ENCODE measurements around the gene NBPF1. TPM values are rescaled to one million over a fixed set of nuclear protein-coding genes. Genes with fewer than 3 reads are reported as not detected.
"Not testable (repeated sequence)": the region's sequence is repeated elsewhere in the genome, so short reads cannot be mapped to it uniquely, and the experiment has no call there.

NBPF1 gene
- polyA plus RNA-seq, 1 experiment, result 36.6 TPM

DNA sequence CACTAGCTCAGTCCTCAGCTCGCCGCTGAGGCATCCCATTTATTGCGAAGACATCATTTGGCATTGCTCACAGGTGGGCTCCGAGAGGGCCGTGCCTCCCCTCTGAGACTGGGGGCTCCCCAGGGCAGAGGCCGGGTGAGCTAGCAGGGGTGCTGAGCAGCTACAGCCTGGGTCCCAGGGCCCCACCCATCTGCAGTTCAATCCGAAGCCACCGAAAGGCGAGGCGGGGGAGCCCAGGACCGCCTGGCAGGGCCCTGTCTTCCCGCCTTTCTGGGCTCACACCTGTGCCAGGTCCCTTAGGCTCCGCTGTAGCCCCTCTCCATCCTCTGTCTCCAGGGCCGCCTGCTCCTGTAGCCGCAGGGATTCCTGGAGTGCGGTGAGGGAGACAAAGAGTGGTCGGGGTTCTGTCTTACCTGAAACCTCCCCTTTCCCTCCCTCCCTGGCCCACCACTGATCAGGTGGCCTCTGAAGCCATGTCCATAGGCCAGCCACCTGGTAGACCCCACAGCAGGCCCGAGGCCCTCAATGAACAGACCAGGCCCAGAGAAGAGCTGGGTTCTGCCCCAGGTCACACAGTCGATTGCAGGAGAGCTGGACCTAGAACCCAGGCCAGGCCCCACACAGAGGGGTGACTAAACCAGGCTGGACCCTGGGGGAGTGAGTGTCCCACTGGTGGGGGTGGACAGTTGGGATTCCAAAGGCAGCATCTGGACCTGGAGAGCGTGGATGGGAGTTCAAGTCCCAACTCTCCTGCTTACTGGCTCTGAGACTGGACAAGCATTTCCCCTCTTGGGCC, 18.1 kb upstream of the NBPF1 start:
- POLR2A ChIA-PET, result no interaction called here

DNA sequence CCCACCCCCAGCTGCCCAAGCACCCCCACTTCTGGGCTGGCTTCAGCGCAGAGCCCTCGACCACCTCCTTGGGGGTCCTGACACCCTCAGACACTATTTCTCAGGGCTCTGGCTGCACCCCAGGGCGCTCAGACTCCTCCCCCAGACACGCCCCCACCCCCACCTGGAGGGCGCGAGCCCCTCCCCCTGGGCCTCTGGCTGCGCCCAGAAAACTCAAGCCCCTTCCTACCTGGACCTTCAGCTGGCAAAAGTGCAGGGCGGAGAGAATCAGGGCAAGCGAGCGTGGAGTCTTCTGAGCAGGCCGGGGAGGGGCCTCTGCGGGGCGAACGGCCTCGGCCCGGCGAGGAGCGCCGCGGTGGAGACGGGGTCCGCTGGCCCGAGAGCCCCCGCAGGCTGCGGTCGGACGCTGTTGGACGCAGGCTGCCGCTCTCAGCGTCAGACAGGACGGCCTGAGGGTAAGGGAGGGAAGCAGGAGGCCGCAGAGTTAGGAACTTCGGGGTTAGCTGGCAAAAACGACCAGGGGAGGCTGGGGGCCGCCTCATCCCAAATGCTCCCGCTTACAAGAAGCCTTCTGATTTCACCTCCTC, 17.4 kb upstream of the NBPF1 start:
- H3K4me3 ChIP-seq (ENCODE audit: low read depth, low read length), result no peak overlapping the region
- peaks cover 3% of the 10 kb centered on the region; the same call in 1 of the 2 replicates for H3K9me3 ChIP-seq (ENCODE audit: control insufficient read depth, insufficient read depth, low read length)
- no peak overlapping the region for H3K27ac ChIP-seq (ENCODE audit: low read depth, low read length)
- CTCF ChIA-PET, result interaction anchor here (4.5 kb wide), 1 partner anchor 10 kb away, joined by 18 read pairs; no protein-coding TSS in a partner anchor
- TF ChIP-seq, protein P1, sequence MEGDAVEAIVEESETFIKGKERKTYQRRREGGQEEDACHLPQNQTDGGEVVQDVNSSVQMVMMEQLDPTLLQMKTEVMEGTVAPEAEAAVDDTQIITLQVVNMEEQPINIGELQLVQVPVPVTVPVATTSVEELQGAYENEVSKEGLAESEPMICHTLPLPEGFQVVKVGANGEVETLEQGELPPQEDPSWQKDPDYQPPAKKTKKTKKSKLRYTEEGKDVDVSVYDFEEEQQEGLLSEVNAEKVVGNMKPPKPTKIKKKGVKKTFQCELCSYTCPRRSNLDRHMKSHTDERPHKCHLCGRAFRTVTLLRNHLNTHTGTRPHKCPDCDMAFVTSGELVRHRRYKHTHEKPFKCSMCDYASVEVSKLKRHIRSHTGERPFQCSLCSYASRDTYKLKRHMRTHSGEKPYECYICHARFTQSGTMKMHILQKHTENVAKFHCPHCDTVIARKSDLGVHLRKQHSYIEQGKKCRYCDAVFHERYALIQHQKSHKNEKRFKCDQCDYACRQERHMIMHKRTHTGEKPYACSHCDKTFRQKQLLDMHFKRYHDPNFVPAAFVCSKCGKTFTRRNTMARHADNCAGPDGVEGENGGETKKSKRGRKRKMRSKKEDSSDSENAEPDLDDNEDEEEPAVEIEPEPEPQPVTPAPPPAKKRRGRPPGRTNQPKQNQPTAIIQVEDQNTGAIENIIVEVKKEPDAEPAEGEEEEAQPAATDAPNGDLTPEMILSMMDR (IDR thresholded peaks at IDR 0.05; ENCODE audit: low read depth, low read length), result no peak
- DNase-seq (ENCODE audit: low read depth, low spot score), result no peak
- H3K27me3 ChIP-seq (ENCODE audit: control insufficient read depth, insufficient read depth, low read length), result no peaks in the 10 kb centered on the region
- POLR2A ChIA-PET, result no interaction called here

More for the DNA sequence above, 18.1 kb upstream of the NBPF1 start:
- Histone ChIP-seq H3K27ac (ENCODE audit: low read depth, low read length) (no peak overlapping the region), H3K9me3 (ENCODE audit: control insufficient read depth, insufficient read depth, low read length) (peaks cover 3% of the 10 kb centered on the region; the same call in 1 of the 2 replicates), H3K27me3 (ENCODE audit: control insufficient read depth, insufficient read depth, low read length) (no peaks in the 10 kb centered on the region), H3K4me3 (ENCODE audit: low read depth, low read length) (no peak overlapping the region)
- TF ChIP-seq, protein P1 (IDR thresholded peaks at IDR 0.05; ENCODE audit: low read depth, low read length), result no peak
- CTCF ChIA-PET, result interaction anchor here (4.5 kb wide), 1 partner anchor 10 kb away, joined by 18 read pairs; no protein-coding TSS in a partner anchor
- DNase-seq (ENCODE audit: low read depth, low spot score), result no peak

DNA sequence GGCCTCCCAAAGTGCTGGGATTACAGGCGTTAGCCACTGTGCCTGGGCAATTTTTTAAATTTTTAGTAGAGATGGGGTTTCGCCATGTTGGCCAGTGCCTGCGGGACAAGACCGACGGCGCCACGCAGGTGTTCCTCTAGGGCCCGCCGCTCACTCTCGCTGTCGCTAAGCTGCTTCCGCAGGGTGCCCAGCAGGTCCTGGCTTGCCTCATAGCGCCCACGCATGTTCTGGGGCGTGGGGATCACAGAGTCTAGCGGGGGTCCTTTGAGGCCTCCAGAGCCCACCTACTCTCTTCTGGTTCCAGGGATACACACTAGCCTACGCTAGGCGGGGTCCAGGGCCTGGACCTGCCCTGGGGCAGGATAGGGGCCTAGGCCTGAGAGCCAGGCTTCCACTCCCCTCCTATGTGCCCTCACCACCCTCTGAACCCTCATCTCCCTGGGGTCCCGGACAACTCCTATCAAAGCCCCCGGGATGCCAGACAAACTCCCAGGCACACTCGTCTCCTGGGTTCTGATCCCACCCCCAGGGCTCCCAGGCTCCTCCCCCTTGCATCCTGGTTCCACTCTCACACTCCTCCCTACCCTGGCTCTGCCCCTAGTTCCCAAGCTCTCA, 16.7 kb upstream of the NBPF1 start:
- DNase-seq (ENCODE audit: low read depth, low spot score); H3K27ac ChIP-seq (ENCODE audit: low read depth, low read length); H3K27me3 ChIP-seq (ENCODE audit: control insufficient read depth, insufficient read depth, low read length); H3K9me3 ChIP-seq (ENCODE audit: control insufficient read depth, insufficient read depth, low read length); H3K4me3 ChIP-seq (ENCODE audit: low read depth, low read length); POLR2A ChIA-PET: not testable (repeated sequence)
- CTCF ChIA-PET, result interaction anchor here (1.2 to 4.5 kb wide), 2 partner anchors 9 to 17 kb away, joined by 3 to 18 read pairs; no protein-coding TSS in a partner anchor

DNA sequence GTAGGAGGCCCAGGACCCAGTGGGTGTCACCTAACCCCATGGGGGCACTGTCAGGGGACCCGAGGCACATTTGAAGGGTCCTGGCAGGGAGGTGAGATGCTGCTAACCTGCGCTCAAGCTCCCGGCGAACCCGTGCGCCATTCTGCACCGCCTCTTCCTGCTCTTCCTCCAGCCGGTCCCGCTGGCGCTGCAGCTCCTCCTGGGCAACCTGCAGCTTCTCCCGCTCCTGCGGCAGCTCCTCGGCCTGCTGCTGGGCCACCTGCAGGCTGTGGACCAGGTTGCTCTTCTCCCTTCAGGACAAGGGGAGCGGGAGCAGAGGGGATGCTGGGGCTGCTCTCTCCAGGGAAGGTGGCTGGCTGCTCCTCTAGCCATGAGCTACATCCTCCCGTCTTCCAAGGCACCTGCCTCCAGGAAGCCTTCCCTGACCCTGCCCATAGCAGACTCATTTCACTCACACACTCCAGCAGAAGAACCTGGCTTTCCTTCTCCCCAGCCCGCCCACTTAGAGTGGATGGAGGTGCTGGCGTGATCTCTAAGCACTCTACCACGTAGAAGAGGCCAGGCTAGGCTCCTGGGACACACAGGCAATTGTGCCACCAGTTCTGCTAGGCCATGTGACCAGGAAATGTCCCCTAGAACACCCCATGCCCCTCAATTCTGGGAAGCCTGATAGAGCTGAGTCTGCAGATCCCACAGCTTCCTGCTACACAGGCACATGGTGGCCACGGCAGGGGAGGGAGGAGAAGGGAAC, 15.2 kb upstream of the NBPF1 start:
- H3K27me3 ChIP-seq (ENCODE audit: control insufficient read depth, insufficient read depth, low read length), result no peaks in the 10 kb centered on the region
- no peak overlapping the region for H3K4me3 ChIP-seq (ENCODE audit: low read depth, low read length)
- TF ChIP-seq, protein P1 (IDR thresholded peaks at IDR 0.05; ENCODE audit: low read depth, low read length), result no peak
- no peak for DNase-seq (ENCODE audit: low read depth, low spot score)
- peaks cover 3% of the 10 kb centered on the region; the same call in 1 of the 2 replicates for H3K9me3 ChIP-seq (ENCODE audit: control insufficient read depth, insufficient read depth, low read length)
- POLR2A ChIA-PET, result no interaction called here
- CTCF ChIA-PET, result interaction anchor here (1.2 kb wide), 1 partner anchor 16 kb away, joined by 3 read pairs; no protein-coding TSS in a partner anchor
- no peak overlapping the region for H3K27ac ChIP-seq (ENCODE audit: low read depth, low read length)

DNA sequence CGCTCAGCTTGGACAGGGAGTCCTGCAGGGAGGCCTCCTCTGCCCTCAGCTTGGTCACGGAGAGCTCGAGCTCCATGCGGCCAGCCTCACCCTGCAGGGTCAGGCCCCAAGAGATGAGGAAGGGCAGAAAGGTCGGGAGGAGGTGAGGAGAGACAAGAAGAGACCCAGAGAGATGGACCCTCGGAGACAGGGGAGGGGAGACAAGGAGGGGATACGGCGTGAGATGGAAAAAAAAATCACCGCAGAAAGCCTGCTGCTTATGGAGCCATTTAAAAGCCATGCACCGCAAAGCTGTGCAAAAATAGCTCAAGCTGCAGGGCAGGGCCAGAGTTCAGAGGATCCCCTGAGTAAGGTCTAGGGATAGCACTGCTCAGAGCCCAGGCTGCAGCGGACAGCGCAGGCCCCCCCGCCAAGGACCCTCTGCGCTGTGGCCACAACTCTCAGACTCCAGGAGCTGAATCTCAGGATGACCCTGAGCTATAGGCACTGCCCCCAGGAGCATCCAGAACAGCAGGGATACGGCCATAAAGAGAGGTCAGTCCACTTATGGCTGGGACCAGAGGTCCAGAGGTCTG, 13.1 kb upstream of the NBPF1 start:
- H3K27me3 ChIP-seq (ENCODE audit: control insufficient read depth, insufficient read depth, low read length); H3K27ac ChIP-seq (ENCODE audit: low read depth, low read length); H3K4me3 ChIP-seq (ENCODE audit: low read depth, low read length); H3K9me3 ChIP-seq (ENCODE audit: control insufficient read depth, insufficient read depth, low read length); DNase-seq (ENCODE audit: low read depth, low spot score); POLR2A ChIA-PET: not testable (repeated sequence)
- CTCF ChIA-PET, result interaction anchor here (2.0 kb wide), 1 partner anchor 9 kb away, joined by 10 read pairs; no protein-coding TSS in a partner anchor
